Natural killer cell (primary cell): ENCODE measurements around the gene DOCK9. TPM values are rescaled to one million over a fixed set of nuclear protein-coding genes. Genes with fewer than 3 reads are reported as not detected.

Experiments
- ATAC-seq, 3 donors: fragments of 150-1000 bp in 2 of 3; fragments of 200-7000 bp in 1 of 3; cut with Tn5 transposase; 1 replicate in 1 of 3; 2 replicates in 2 of 3; pipeline ENCODE4 v1.10.0; 2021; ENCODE audit warnings: mild to moderate bottlenecking in 2 of 3, moderate library complexity in 2 of 3
- DNase-seq, 2 donors: peaks; one replicate each; pipeline versions ENCODE4 v3.0.0 to v3.0.0-alpha.2; 2013 to 2021; ENCODE audit warnings: mixed read lengths in 1 of 2
- H3K27ac ChIP-seq: one replicate; pipeline ENCODE4 v1.5.1; 2013; ENCODE audit warnings: mild to moderate bottlenecking, low read length
- H3K27me3 ChIP-seq: one replicate; pipeline ENCODE4 v1.6.1; 2013; ENCODE audit warnings: low read length; ENCODE audit not compliant: control insufficient read depth, insufficient read depth
- H3K36me3 ChIP-seq: one replicate; pipeline ENCODE4 v1.6.1; 2013; ENCODE audit warnings: low read length; ENCODE audit not compliant: control insufficient read depth, insufficient read depth
- H3K4me1 ChIP-seq: one replicate; pipeline ENCODE4 v1.6.1; 2013; ENCODE audit warnings: low read length; ENCODE audit not compliant: control insufficient read depth, insufficient read depth
- H3K4me3 ChIP-seq: one replicate; pipeline ENCODE4 v1.5.1; 2013; ENCODE audit warnings: low read length
- H3K9me3 ChIP-seq: one replicate; pipeline ENCODE4 v1.6.1; 2013; ENCODE audit warnings: low read length; ENCODE audit not compliant: control insufficient read depth, insufficient read depth
- H3K27ac Mint-ChIP-seq, 2 donors: one replicate each; pipeline ENCODE4 v1.8.0; 2022; ENCODE audit warnings: mild to moderate bottlenecking in 2 of 2, mixed read lengths in 2 of 2, moderate library complexity in 1 of 2
- H3K27me3 Mint-ChIP-seq, 2 donors: one replicate each; pipeline ENCODE4 v1.8.0; 2022; ENCODE audit warnings: low read depth in 2 of 2, mixed read lengths in 2 of 2
- H3K36me3 Mint-ChIP-seq: one replicate; pipeline ENCODE4 v1.8.0; 2022; ENCODE audit warnings: mixed read lengths
- H3K4me1 Mint-ChIP-seq, 2 donors: one replicate each; pipeline ENCODE4 v1.8.0; 2022; ENCODE audit warnings: mixed read lengths in 2 of 2
- H3K4me3 Mint-ChIP-seq: one replicate; pipeline ENCODE4 v1.8.0; 2022; ENCODE audit warnings: mild to moderate bottlenecking, moderate library complexity, mixed read lengths
- H3K9me3 Mint-ChIP-seq, 2 donors: one replicate each; pipeline ENCODE4 v1.8.0; 2022; ENCODE audit warnings: mixed read lengths in 2 of 2
- CTCF ChIP-seq: fragments of 200-600 bp; IDR thresholded peaks from one replicate; pipeline ENCODE4 v1.8.0; 2022; ENCODE audit warnings: antibody characterized with exemption
- WGBS: methylation state at CpG from one replicate; pipeline ENCODE4 v1.1.7; 2013; ENCODE audit warnings: missing lambda C conversion rate; ENCODE audit not compliant: insufficient coverage; 5-methylcytosine and 5-hydroxymethylcytosine counted together
- intact Hi-C: fragments of 100-400 bp; cut with micrococcal nuclease; formaldehyde crosslinking; loops from one replicate; pipeline ENCODE4 v1.14.2; 2022
- total RNA-seq, 4 donors: library from RNA; stranded (reverse); fragments of 120-200 nt in 1 of 4; gene quantifications; one replicate each; pipeline versions ENCODE4 v1.2.3 to v1.2.4, GENCODE V29; 2013 to 2022

The DOCK9 gene
- total RNA-seq, 3 donors from 2014 or later (not counting 1 experiment from before 2014, with no cell fraction given), result 31.5 to 42.5 (median 40.9) TPM

- no peak for TF ChIP-seq CTCF
- no peaks in the 10 kb centered on the region for H3K36me3 Mint-ChIP-seq
- WGBS, result 90% methylated on average over 5 of the region's 5 CpGs
- intact Hi-C loops, result no loop called here
- H3K9me3 Mint-ChIP-seq, result no peaks in the 10 kb centered on the region
- no peaks in the 10 kb centered on the region for H3K9me3 ChIP-seq
- no peaks in the 10 kb centered on the region for H3K36me3 ChIP-seq
- H3K4me1 ChIP-seq, result no peaks in the 10 kb centered on the region
- H3K27me3 ChIP-seq, result no peaks in the 10 kb centered on the region
- no peak overlapping the region for H3K27ac Mint-ChIP-seq
- no peak overlapping the region for H3K4me3 Mint-ChIP-seq
- no peaks in the 10 kb centered on the region for H3K27me3 Mint-ChIP-seq
- DNase-seq (no peak), ATAC-seq (no peak)
- H3K27ac ChIP-seq, result no peak overlapping the region
- H3K4me1 Mint-ChIP-seq, result peaks cover 10 to 13% of the 10 kb centered on the region in 2 donors
- no peak overlapping the region for H3K4me3 ChIP-seq
Measured at GRCh38 chr13:98970330-98970729, 7.5 kb downstream of the DOCK9 start.

GRCh38 chr13:98967491-98967890 lies 10.4 kb downstream of the DOCK9 start:
- no peaks in the 10 kb centered on the region for H3K27me3 Mint-ChIP-seq
- no peaks in the 10 kb centered on the region for H3K36me3 Mint-ChIP-seq
- intact Hi-C loops, result no loop called here
- Histone ChIP-seq H3K36me3 (no peaks in the 10 kb centered on the region), H3K27me3 (no peaks in the 10 kb centered on the region), H3K27ac (no peak overlapping the region), H3K9me3 (no peaks in the 10 kb centered on the region), H3K4me1 (no peaks in the 10 kb centered on the region), H3K4me3 (no peak overlapping the region)
- no peaks in the 10 kb centered on the region for H3K9me3 Mint-ChIP-seq
- no peak for TF ChIP-seq CTCF
- H3K4me1 Mint-ChIP-seq, result peaks cover 10 to 15% of the 10 kb centered on the region in 2 donors
- H3K27ac Mint-ChIP-seq, result no peak overlapping the region
- 95% methylated on average over 4 of the region's 4 CpGs for WGBS
- no peak for ATAC-seq
- no peak overlapping the region for H3K4me3 Mint-ChIP-seq
- DNase-seq, result no peak

- H3K9me3 Mint-ChIP-seq, result no peaks in the 10 kb centered on the region
- Histone ChIP-seq H3K4me1 (no peaks in the 10 kb centered on the region), H3K27ac (no peak overlapping the region), H3K27me3 (no peaks in the 10 kb centered on the region), H3K4me3 (no peak overlapping the region), H3K36me3 (no peaks in the 10 kb centered on the region), H3K9me3 (no peaks in the 10 kb centered on the region)
- intact Hi-C loops, result no loop called here
- H3K27ac Mint-ChIP-seq, result no peak overlapping the region
- no peaks in the 10 kb centered on the region for H3K27me3 Mint-ChIP-seq
- ATAC-seq, result no peak
- 97% methylated on average over 10 of the region's 11 CpGs for WGBS
- DNase-seq, result no peak
- peaks cover 10 to 15% of the 10 kb centered on the region in 2 donors for H3K4me1 Mint-ChIP-seq
- TF ChIP-seq CTCF, result no peak
- H3K4me3 Mint-ChIP-seq, result no peak overlapping the region
- no peaks in the 10 kb centered on the region for H3K36me3 Mint-ChIP-seq
Measured at GRCh38 chr13:98966019-98966418, 11.8 kb downstream of the DOCK9 start.

- Mint-ChIP-seq H3K27me3 (no peaks in the 10 kb centered on the region), H3K4me1 (peaks cover 10 to 15% of the 10 kb centered on the region in 2 donors), H3K36me3 (no peaks in the 10 kb centered on the region), H3K4me3 (no peak overlapping the region), H3K9me3 (no peaks in the 10 kb centered on the region), H3K27ac (no peak overlapping the region)
- Histone ChIP-seq H3K4me1 (no peaks in the 10 kb centered on the region), H3K9me3 (no peaks in the 10 kb centered on the region), H3K27me3 (no peaks in the 10 kb centered on the region), H3K4me3 (no peak overlapping the region), H3K36me3 (no peaks in the 10 kb centered on the region), H3K27ac (no peak overlapping the region)
- ATAC-seq (no peak), DNase-seq (no peak)
- 92% methylated on average over 2 of the region's 2 CpGs for WGBS
- intact Hi-C loops, result no loop called here
- TF ChIP-seq CTCF, result no peak
Measured at GRCh38 chr13:98965325-98965724, 12.5 kb downstream of the DOCK9 start.
